Measurements from ENCODE around the gene SMIM1. TPM values are rescaled to one million over a fixed set of nuclear protein-coding genes. Genes with fewer than 3 reads are reported as not detected.

SMIM1 gene
- total RNA-seq, 1 donor from 2014 or later: 1.3 TPM

DNA sequence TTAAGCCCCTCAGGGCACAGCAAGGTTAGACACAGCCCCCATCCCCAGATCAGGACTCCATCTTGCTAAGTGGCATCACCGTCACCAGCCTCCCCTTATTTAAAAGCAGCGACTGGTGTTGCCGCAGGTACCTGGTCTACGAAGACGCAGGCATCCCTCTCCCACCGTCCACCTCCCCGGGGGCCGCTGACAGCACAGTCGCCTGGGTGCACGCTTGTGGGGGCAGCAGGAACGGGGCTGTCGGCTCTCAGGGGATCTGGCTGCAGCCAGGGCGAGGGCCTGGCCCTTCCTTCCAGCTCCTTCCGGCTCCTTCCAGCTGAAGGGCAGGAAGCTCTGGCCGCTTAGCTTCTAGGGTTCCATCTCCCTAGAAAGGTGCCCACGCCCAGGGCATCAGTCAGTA is 37.9 kb upstream of the SMIM1 start:
- H3K36me3 Mint-ChIP-seq (ENCODE audit: unreplicated experiment): peaks cover 11% of the 10 kb centered on the region
- H3K4me3 Mint-ChIP-seq (ENCODE audit: unreplicated experiment): no peak overlapping the region

DNA sequence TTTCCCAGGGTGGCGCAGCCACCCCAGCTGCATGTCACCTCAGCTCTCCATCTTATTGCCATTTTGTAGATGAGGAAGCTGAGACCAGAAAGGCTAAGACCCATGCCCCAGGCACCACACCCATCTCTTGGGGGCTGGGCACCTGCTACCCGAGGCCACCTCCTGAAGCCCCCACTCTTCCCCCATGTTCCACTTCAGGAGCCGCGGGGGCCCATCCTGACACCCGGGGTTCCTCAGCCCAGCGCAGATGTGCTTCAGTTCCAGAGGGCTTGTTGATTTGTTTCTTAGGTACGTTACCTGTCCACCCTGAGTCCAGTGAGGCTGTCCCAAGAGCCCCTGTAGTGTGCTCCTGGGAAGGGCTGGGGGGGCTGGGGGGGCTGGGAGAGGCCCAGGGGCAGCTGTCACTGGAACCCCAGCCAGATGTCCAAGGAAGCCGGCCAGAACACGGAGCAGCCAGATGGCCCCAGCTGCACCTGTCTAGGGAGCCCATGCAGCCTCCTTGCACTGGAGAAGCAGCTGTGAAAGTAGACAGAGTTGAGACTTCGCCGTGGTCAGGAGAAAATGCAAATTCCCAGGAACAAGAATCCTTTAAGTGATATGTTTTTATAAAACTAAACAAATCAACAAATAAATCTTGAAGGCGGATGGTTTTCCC is 37.4 kb upstream of the SMIM1 start:
- H3K4me1 Mint-ChIP-seq (ENCODE audit: unreplicated experiment): peaks cover 20% of the 10 kb centered on the region
- no peak for TF ChIP-seq CTCF (IDR thresholded peaks at IDR 0.05)
- H3K36me3 Mint-ChIP-seq (ENCODE audit: unreplicated experiment): peaks cover 11% of the 10 kb centered on the region
- no peak overlapping the region for H3K4me3 Mint-ChIP-seq (ENCODE audit: unreplicated experiment)
- no peak for DNase-seq (ENCODE audit: extremely low spot score, unreplicated experiment)
- no peaks in the 10 kb centered on the region for H3K9me3 Mint-ChIP-seq (ENCODE audit: unreplicated experiment)
- H3K27ac Mint-ChIP-seq (ENCODE audit: unreplicated experiment): no peak overlapping the region
- no peaks in the 10 kb centered on the region for H3K27me3 Mint-ChIP-seq (ENCODE audit: unreplicated experiment)

More for the DNA sequence above, 37.9 kb upstream of the SMIM1 start:
- no peak for TF ChIP-seq CTCF (IDR thresholded peaks at IDR 0.05)
- Mint-ChIP-seq H3K9me3 (ENCODE audit: unreplicated experiment) (no peaks in the 10 kb centered on the region), H3K4me1 (ENCODE audit: unreplicated experiment) (peaks cover 20% of the 10 kb centered on the region), H3K27ac (ENCODE audit: unreplicated experiment) (no peak overlapping the region), H3K27me3 (ENCODE audit: unreplicated experiment) (no peaks in the 10 kb centered on the region)
- DNase-seq (ENCODE audit: extremely low spot score, unreplicated experiment): no peak

DNA sequence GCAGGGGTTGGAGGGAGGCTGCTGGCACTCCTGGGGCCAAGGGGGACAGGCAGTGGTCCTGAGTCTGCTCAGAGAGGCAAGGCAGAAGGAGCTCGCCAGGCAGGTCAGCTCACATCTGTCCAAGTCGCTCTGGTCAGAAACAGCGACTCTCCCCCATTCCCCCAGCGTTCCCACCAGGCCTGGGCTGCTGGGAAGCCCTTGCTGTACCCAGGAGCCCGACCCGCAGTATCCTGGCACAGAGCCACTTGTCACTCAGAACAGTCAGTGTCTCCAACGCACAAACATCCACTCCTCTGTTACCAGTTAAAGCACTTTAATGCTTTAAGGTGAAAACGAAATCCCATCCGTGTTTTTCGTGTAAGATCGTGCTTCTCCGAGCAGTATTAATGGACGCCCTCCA is 36.9 kb upstream of the SMIM1 start:
- Mint-ChIP-seq H3K36me3 (ENCODE audit: unreplicated experiment) (peaks cover 12% of the 10 kb centered on the region), H3K27ac (ENCODE audit: unreplicated experiment) (peak overlapping the region; percentile 53), H3K9me3 (ENCODE audit: unreplicated experiment) (no peaks in the 10 kb centered on the region), H3K4me1 (ENCODE audit: unreplicated experiment) (peaks cover 20% of the 10 kb centered on the region), H3K27me3 (ENCODE audit: unreplicated experiment) (no peaks in the 10 kb centered on the region), H3K4me3 (ENCODE audit: unreplicated experiment) (no peak overlapping the region)
- no peak for DNase-seq (ENCODE audit: extremely low spot score, unreplicated experiment)
- no peak for TF ChIP-seq CTCF (IDR thresholded peaks at IDR 0.05)

DNA sequence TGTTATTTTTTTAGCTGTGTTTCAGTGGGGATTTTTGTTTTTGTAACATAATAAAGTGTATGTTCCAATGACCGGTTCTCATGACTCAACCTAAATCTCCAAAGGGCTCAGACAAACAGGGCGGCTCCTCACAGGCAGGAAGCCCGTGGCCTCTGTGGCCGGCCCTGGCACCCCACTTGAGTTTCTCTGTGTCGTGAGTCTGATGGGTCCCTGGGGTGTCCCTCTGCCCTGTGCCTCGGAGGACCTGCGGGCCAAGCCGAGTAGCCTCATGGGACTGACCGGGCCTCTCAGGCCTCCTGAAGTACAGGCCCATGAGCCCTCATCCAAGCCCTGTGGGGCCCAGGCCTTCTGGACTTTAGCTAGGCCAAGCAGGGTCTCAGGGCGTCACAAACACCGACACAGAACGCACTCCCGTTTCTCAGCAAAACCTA is 36.4 kb upstream of the SMIM1 start:
- no peak for TF ChIP-seq CTCF (IDR thresholded peaks at IDR 0.05)
- Mint-ChIP-seq H3K27me3 (ENCODE audit: unreplicated experiment) (no peaks in the 10 kb centered on the region), H3K27ac (ENCODE audit: unreplicated experiment) (peak overlapping the region; percentile 53), H3K36me3 (ENCODE audit: unreplicated experiment) (peaks cover 13% of the 10 kb centered on the region), H3K4me3 (ENCODE audit: unreplicated experiment) (no peak overlapping the region), H3K4me1 (ENCODE audit: unreplicated experiment) (peaks cover 20% of the 10 kb centered on the region), H3K9me3 (ENCODE audit: unreplicated experiment) (no peaks in the 10 kb centered on the region)
- no peak for DNase-seq (ENCODE audit: extremely low spot score, unreplicated experiment)

GRCh38 chr1:3736708-3737107 is 35.8 kb upstream of the SMIM1 start:
- H3K27me3 Mint-ChIP-seq (ENCODE audit: unreplicated experiment): no peaks in the 10 kb centered on the region
- no peaks in the 10 kb centered on the region for H3K9me3 Mint-ChIP-seq (ENCODE audit: unreplicated experiment)
- no peak overlapping the region for H3K4me3 Mint-ChIP-seq (ENCODE audit: unreplicated experiment)
- TF ChIP-seq CTCF (IDR thresholded peaks at IDR 0.05): no peak
- peaks cover 17% of the 10 kb centered on the region for H3K36me3 Mint-ChIP-seq (ENCODE audit: unreplicated experiment)
- peaks cover 19% of the 10 kb centered on the region for H3K4me1 Mint-ChIP-seq (ENCODE audit: unreplicated experiment)
- no peak for DNase-seq (ENCODE audit: extremely low spot score, unreplicated experiment)
- peak overlapping the region; percentile 53 for H3K27ac Mint-ChIP-seq (ENCODE audit: unreplicated experiment)

Data from osteocyte (in vitro differentiated cells).